GM18511 (cell line): ENCODE data around the gene KRT79.
"Not testable (repeated sequence)": the region's sequence is repeated elsewhere in the genome, so short reads cannot be mapped to it uniquely, and the experiment has no call there.

ENCODE experiments used
- ATAC-seq: cut with Tn5 transposase; IDR thresholded peaks from one replicate; pipeline ENCODE4 v1.9.1; 2021; ENCODE audit warnings: mild to moderate bottlenecking, moderate library complexity; ENCODE audit not compliant: unreplicated experiment

The KRT79 gene

DNA sequence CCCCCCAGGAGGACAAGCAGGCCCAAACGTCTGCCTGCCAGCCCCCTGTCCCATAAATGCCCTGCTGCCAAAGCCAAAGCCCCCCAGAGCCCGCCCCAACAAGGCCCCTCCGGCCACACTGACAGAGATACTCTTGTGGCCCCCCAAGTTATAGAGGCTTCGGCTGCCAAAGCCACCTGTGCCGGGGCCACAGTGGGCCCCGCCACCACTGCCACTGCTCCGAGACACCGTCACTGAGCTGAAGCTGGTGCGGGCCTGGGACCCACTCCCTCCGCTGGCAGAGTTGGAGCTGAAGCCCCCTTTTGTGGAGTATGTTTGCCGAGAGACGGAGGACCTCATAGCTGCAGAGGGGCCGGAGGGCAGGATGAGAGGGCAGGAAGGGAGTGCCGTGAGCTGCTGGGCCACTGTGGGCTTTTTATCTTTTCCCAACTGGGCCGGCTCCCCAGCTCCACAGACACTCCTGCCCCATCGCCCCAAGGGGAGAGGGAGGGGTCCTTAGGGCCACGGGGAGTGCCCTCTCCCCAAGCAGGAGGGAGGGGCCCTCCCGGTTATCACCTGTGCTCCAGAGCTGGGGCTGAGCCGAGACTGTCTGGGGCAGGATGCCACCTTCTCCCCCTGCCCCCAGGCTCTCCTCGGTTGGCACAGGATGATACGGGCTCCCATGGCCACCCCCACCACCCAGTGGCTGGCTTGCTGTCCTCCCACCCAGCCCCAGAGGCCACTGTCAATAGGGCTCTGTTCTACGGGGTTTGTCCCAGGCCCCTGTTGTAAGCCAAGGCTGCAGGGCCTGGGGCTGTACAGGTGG, at the start of gene KRT79:
KRT79 (minus strand) TSS at position 390 of the 805 bp plus-strand sequence; CDS start at position 339, 51 bp downstream.
- ATAC-seq = no peak

DNA sequence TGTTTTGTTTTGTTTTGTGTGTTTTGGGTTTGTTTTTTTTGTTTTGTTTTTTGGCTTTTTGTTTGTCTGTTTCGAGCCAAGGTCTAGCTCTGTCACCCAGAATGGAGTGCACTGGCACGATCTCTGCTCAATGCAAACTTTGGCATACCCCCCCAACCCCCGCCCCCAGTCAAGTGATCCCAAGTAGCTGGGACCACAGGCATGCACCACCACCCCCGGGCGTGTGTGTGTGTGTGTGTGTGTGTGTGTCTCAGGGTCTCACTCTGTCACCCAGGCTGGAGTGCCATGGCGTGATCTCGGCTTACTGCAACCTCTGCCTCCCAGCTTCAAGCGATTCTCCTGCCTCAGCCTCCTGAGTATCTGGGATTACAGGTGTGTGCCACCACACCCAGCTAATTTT, 46.4 kb upstream of the KRT79 start:
- ATAC-seq = not testable (repeated sequence)

DNA sequence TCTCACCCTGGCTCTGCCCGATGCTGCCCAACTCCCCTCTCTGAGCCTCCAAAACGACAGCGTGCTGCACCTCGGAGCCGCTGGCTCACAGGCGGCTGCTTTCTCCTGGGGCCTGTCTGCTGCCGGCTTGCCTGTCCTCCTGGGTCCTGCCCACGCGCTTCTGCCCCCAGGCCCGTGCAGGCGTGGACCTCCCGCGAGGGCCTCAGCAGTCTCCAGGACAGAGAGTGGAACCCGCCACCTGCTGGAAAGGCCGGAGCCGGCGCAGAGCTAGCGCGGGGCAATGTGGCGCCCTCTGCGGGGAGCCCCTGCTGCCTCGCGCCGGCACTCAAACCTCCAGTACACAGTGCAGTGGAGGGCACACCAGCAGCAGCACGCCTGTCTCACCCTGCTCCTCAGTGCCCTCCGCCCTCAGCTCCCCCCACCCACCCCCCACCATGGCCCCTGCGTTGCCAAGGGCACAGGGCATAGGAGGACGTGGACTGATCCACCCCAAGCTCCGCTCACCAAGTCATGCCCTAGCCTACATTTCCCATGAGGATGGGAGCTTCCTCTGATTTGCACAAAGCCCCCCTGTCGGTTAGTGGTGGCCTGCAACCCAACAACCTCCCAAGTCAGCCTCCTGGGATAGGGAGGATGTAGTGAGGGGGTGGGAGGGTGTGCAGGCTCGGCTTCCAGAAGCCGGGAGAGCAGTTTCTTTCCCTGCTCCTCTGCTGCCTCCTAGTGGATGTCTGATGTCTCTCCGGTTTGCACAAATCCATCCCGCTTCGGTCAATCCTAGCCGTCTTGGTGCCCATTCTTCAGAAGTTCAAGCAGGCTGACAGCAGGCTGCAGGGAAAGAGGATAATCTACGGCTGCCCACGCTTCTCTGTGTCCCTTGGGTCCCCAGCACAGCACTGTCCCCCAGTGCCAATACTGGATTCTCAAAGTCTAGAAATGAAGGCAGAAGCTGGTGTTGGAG, 45.6 kb upstream of the KRT79 start:
- ATAC-seq = peak; percentile 67

DNA sequence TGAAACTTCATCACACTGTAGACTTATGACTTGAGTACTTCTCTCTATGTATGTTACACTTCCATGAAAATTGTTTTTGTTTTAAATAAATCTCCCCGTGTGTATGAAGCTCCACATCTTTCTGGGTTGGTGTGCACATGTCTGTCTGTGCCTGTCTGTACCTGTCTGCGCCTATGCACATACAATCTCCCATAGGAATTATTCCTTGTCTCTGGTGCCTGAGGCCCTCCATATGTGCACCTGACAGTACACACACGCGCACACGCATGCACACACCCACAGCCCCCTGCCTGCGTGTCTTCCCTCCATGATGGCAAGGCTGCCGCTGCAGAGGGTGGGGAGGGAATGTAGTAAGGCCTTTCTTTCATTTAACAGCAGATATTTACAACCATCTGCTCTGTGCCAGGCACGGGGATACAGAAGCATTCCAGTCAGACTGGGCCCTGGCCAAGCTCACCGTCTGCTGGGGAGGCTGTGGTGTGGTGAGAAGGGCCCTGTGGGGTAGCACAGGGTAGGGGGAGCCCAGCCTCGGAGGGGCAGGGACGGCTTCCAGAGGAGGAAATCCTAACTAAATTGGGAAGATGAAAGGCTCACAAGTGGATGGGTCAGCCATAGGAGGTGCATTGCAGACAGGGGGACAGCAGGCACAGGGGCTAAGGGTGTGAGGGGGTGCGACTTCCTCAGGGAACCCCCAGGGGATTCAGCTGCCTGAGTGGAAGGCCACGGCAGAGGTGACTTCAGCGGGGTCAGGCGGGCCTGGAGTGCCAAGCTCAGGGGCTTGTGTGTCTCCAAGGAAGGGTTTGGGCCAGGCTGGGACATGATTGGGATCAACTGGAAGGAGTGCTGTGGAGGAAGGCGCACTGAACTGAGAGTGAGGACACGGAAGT, 44.6 kb upstream of the KRT79 start:
- ATAC-seq = no peak

DNA sequence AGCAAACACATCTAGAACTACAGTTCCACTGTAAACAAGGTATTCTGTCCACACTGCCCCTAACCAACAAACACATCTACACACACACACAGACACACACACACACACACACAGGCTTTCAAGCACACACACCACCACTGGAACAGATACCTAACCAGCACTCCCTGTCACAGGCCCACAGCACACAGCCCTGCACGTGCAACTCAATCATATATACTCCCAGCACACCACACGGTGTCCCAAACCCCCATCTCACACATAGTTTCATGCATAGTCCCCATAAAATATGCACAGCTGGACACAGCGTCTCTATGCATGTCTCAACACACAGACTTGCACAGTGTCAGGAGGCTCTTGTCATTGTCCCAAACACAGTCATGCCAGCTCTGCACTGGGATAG, 43.1 kb upstream of the KRT79 start:
- ATAC-seq = no peak

DNA sequence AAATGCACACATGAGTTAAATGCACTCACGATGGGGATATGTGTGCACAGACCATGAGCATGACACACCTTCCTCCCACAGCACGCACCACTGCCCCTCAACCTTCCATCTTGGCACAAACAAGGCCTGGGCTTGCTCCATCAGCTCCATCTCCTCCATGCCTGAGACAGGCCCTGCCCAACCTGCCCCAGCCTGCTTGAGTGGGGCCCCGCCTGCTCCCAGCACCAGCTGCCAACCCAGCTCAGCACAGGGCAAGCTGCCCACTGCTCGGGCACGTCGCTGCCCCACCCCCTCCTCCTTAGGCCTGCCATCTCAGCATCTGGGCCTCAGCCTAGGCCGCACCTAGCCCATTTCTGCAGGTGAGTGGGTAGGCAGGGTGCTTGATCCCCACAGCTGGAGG, 42.3 kb upstream of the KRT79 start:
- ATAC-seq = no peak

DNA sequence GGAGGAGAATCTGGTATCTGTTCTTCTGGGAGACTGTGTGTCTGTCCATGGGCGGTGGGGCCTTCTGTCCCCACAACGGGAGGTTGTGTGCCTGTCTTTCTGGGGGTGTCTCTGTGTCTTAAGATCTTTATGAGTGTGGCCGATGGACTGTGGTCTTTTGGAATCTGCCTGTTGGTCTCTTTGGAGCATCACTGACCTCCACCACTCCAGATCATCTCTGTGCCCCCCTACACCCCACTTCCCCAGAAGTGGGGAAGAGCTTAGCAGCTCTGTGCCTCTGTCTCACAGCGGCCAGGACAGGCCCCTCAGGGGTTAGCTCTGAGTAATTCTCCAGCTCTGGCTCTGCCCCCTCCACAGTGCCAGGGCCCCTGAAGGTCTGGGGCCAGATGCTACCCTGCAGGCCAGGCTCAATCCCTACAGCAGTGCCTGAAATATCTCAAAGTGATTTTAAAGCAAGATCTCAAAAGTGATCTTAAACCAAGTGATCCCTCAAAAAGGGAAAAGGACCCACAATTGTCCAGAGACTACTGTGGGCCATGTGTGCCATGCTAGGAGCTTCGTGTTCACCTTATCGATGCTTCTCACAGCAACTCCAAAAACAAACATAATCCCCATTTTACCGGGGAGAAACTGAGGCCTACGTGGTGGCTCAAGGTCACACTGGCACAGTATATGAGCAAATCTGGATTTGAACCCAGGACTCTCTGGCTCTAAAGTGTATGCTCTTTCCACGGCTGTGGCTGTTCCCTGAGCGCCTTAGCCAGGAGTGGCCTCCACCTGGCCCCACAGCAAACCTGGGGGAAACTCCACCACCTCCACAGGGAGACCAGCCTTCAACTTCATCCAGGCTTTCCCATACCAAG, 40.7 kb upstream of the KRT79 start:
- ATAC-seq = no peak

DNA sequence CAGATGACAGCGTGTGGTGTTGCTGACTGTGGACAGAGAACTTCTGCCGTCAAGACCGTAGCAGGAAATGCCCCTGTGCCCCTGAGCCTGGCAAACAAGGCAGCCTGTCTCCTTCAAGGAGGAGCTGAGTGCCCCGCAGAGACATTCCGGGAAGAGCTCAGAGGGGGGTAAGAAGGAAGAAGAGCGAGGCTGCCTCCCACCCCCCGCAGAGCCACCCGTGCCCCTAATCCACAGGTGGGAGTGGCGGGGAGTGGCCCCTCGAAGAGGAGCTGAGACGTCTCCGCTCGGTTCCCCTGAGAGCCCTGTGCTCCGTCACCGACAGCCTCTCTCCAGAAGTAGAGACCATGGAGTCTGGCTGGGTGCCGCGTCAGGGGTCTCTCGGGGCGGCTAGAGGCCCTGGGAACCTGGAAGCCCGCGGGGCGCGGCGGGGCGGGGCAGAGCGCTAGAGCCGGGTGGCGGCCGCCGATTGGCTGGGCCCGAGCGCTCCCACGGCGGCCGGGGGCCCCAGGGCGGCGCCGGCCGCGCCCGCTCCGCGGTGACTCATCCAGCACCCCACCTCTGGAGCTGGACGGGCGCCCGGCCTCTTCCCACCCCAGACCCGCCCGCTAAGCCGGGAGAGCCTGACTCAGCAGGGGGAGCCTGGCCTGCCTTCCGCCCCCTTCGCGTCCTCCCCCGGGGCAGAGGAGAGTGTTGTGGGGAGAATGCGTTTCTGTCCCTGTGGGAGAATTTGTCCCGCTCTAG, 39.9 kb upstream of the KRT79 start:
- ATAC-seq = no peak

DNA sequence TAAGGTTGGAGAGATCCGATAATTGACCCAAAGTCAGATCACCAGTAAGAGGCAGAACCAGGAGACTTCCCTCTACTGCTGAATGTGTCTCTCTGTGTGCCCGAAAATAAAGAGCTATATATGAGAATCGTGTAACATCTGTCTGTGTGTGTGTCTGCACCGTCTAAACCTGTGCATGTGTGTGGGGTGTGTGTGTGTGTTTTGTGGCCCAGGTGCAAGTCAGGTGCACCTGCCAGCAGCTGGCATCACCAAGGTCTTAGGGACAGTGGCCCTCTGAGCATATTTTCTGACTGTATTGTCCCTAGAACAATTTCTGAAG, 39.4 kb upstream of the KRT79 start:
- no peak for ATAC-seq

DNA sequence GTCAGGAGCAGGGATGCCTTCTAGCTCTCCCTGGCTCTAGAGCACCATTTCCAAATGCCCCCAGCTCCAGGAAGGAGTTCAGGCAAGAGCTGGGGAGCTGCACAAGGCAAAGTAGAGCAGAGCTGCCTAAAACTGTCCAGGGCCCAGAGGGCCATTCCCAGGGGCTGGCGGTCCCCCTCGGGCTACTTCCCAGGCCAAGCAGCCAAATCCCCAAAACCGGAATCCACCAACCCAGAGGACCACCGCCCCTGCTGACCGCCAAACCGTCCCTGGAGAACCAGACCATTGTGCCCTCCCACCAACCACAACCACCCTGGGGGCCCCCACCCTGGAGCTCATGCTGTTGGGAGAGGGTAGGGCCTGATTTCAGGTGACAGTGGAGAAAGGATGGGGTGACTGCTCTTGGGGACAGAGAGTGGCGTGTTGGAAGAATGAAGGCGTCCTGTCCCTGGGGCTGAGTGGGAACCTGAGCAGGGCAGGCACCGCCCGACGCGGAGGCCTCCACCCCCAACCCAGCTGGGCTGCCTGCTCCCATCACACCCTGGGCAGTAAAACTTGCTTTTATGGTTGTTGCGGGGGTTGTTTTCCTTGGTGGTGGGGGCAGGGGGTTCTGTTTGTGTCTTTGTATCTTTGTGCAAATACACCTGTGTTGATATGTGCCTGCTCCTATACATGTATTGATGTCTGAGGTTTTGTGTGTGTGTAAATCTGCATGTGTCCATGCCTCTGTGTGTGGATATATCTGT, 38.7 kb upstream of the KRT79 start:
- no peak for ATAC-seq

DNA sequence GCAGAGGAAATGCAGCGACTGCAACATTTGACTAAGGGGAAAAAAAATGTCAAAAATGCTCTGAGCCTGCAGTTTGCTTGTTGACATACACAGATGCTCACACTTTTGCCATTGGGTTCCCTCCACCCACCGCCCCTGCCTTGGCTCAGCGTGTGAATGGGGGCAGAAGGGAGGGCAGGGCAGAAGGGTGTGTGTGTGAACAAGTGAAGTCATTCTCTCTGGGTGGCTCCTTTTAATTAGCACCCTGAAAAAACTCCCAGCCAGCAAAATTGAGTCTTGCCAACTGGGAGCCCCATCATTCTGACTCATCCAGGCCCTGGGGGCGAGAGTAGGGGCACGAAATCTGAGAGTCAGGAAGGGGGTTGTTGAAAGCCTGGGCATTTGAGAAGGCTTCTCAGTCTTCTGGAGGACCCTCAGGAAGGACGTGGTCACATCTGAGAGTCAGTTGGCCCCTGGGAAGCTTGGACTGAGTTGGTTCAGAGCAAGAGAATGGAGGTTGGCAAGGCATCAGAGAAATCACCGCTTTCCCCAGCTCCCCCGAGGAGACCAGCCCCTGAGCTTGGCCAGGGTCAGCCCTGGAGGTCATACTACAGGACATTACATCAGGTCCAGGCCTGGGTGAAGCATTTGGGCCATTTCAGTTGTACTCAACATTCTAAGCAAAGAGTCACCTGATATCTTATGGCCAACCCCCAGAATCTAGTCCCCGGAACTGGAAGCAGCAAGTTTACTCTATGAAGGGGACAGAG, 37.4 kb upstream of the KRT79 start:
- ATAC-seq = no peak

DNA sequence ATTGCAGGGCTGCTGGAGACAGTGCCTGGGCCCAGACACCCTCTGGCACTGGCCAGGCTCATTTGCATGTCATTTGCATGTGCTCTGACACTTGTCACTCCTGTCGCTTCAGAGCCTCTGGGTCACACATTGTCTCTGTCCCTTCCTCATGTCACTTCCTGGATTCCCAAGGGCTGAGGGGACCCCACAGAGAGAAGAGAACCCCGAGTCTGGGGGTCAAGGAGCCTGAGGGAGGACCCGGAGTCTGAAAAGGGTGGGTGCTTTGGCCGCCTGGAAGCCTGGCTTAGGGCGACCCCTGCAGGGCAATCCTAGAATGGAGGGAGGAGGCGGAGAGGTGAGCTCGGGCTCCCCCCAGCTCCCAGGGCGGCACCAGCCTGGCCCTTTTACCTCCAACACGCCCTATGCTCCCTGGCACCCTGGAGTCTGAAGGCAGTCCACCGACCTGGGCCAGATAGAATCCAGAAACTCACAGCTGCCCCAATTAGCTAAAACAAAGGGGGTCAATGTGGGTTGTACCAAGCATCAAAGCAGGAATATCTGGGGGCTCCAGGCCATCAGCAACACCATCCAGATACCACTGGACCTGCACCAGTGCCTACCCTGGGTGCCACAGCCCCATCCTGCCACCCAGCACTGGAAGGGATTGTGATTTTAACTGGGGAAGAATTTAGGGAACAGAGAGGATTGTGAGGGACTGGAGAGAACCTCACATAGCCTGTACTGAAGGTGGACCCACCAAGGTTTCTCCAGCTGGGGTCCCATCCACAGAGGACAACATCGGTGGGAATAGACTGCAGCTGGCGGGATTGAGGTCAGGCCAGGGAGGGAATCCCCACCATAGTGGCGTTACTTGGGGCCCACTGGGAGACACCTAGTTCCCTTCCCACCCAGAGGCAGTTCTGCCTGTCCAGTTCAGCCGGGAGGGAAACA, 36.5 kb upstream of the KRT79 start:
- ATAC-seq = peak; percentile 75

DNA sequence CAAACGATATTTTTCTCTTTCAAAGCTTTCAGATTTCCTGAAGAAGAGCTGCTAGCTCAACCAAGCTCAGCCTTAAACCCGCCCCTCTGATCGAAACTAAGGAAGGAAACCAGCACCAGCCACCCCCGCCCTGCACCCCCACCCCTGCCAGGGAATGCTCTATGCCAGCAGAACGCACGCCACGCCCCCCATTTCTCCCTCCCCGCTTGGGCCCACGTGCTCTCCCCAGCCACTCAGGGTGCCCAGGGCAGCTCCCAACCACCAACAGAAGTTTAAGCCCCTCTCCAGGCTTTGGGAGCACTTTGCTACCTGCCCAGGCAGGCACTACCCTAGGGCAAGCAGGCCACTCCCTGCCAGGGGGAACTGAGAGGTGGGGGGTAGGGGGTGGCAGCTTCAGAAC, 33.5 kb upstream of the KRT79 start:
- no peak for ATAC-seq

DNA sequence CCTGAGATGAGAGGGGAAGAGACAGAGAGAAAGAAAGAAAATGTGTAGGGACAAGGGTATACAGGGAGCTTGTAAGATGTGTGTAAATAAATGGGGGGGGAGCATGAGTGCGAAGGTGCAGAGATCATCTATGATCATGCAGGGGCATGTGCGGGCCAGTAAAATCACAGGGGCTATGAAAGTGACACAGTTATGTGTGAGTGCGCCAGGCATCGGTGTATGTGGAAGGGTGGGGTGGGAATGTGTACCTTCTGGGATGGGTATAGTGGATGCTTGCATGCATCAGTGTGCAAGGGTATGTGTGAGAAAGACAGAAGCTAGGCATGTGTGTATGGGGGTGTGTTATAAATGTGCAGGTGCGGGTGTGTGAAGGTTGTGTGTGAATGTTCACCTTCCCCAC, 33.0 kb upstream of the KRT79 start:
- no peak for ATAC-seq

DNA sequence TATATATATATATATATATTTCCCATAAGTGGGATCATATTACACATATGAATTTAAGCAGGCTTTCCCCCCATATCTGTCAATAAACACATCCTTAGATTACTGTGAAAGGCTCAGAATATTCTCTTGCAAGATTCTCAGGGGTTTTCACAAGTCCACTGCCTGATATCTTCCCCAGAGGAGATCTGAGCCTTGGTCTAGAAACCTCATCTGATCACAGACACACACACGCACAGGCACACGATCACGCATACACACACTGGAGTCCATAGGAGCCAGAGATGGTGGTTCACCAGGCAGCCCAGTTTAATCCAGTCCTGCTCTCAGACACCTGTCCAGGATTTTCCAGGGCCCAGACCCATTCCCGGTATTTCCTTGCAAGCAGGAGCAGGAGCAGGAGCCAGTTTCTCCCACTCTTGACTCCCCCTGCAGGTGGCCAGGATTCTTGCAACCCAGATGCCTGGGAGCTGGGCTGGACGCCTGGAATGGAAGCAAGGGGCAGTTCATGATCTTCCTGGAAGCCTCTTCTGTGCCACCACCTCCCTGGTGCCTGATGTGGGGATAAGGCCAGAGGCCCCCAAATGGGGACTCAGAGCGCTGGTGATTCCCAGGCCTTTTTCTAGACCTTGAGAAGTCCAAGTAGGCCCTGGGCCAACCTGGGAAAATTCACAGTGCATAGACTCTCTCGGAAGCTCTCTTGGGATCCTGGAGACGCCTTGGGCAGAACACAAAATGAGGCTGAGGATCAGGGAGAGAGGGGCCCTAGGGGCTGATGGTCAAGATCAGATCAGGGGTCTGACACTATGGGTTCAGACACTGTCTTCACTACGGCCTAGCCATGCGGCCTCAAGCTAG, 31.2 kb upstream of the KRT79 start:
- no peak for ATAC-seq

DNA sequence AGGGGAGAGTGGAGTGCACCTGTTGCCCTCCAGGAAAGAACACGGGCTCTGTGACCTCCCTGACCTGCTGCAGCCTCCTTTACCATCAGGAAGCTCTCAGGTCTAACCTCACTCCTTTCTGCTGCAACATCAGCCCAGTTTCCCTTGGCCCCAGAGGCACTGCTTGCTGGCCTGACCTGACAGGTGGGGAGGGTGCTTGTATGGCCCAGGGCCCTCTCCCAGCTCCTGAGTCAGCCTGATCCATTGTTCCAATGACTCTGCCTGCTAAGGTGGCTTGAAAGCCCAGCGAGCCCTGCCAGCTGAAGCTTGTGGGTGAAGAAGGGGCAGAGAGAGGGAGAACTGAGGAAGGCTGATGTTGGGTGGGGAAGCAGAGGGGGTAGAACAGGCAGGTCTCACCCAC, 27.9 kb upstream of the KRT79 start:
- no peak for ATAC-seq
